Left renal cortex interstitium (tissue), 4 donors: ENCODE measurements around the gene ABCA12. TPM values are rescaled to one million over a fixed set of nuclear protein-coding genes. Genes with fewer than 3 reads are reported as not detected.

ENCODE experiments used
- DNase-seq, 4 donors: peaks; one replicate each; pipeline ENCODE4 v3.0.0-alpha.2; 2013; ENCODE audit warnings: low read depth in 4 of 4, low spot score in 2 of 4, missing footprints in 1 of 4
- polyA plus RNA-seq, 4 donors: library from polyadenylated mRNA; unstranded; fragments of 120-200 nt; gene quantifications; one replicate each; pipeline ENCODE4 v1.2.1, GENCODE V29; 2013; ENCODE audit not compliant: insufficient read length in 4 of 4

Gene ABCA12
- polyA plus RNA-seq, 4 donors = 0.14 to 0.27 (median 0.21) TPM

DNA sequence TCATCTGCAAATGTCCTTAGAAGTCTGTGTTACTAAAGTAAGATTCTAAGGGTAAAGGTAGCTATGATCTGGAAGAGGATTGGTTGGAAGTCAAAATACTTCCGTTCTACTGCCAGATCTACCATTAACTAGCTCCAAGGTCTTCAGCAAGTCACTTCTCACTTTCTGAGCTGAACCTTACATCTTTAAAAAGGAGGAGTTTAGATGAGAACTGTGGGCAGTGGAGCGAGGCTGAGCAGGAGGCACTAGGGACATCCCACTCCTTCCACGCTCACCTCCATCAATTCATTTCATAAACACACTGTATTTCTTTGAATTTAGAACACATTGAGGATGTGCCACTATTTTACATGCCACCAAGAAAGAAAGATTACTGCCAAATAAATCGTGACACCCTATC is 143.0 kb downstream of the ABCA12 start:
- DNase-seq = no peak

DNA sequence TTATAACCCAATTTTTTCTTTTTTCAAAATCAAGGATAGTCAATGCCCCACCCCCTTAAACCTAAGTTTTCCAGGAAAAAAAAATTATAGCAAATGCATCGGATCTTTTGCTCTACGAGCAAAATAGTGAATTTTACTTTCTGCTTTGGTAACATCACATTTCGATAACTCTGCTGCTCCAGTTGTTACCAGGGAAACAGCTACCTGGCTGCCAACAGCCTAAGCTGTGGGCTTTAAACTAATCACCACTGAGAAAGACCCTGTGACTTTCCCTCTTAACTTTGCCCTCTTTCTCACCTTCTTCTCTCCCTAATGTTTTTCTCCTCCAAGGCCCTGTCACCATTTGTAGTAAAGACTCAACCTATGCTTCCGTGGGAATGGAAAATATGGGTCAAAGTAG is 145.5 kb downstream of the ABCA12 start:
- no peak for DNase-seq

DNA sequence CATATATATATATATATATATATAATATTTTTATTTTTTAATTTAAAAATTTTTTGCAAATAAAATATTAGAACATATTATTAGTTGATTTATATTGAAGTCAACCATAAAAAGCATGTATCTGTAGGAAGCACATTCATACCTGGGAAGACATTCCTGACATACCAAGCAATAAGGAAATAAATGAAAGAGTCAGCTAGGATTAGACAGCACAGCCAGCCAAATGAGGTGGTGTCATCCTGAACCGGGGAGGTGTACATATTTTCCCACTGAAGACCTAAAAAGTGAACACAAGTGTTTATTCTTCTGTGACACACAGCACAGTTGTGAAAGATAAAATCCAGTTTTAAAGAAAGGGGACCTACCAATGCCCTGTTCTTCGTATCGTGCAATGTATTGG is 149.2 kb downstream of the ABCA12 start:
- DNase-seq = no peak

DNA sequence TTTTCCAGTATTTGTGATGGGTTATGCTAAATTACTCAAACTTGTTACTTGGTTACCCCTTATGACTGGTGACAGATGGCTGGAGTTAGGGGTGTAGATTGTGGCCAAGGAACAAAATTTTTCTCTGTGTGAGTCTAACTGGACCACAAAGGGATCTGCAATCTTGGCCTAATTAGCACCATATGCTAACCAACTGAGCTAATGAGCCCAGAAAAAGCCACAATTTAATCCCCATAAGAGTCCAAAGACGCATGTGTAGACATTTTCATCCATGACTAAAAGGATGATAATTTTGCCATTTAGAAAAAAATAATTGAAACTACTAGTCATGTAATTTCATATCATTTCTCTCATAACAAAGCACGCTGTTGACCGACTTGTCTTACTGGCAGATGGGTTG is 151.2 kb downstream of the ABCA12 start:
- no peak for DNase-seq

DNA sequence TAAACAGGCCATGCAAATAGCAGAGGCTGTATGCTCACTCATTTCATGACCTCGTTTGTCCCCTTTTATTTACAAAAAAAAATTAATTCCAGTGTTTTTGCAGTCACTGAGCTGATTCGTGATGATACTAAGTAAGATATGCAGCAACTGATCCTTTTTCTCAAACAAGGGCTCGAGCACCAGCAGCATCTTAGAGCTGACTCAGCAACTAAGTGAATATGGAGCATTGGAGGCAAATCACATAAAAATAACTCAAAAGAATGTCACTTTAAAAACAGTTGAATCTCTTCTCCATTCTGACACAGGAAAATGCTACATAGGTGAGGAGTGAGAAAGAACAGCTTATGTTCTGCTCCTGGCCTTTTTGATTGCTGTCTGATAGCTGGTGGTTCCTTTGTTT is 152.8 kb downstream of the ABCA12 start:
- no peak for DNase-seq

DNA sequence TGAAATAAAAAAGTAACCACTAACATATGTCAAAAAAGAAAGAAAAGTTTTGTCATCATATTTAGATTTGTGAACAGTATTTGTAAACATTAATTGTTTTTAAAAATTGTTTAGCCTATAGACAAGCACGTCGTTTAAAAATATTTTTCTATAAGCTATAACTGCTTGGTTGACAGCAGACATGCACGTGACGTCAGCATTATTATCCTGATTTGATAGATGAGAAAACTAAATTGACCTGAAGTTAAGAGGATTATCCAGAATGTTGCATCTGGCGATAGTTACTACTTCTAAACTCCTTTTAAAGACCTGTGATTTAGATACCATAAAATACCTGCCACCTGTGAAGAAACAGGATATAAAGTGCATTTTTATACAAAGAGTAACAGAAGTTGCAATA is 172.0 kb downstream of the ABCA12 start:
- no peak for DNase-seq

DNA sequence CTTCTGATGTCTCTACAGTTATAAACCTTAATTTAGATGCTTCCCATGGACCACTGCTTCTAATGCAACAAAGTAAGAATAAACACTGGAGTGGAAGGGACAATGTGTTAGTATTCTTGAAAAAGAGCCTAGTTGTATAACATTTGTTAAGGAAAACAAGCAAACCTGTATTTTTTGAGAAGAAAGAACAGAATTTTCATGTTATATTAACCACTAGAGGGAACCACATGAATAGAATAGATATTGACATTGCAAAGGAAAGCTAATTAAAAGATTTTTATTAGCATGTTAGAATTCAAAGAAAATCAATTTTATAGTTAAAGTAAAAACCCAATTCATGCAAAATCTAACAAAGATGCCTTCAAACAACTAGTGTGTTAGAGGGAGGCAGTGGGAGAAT is 177.7 kb downstream of the ABCA12 start:
- no peak for DNase-seq

DNA sequence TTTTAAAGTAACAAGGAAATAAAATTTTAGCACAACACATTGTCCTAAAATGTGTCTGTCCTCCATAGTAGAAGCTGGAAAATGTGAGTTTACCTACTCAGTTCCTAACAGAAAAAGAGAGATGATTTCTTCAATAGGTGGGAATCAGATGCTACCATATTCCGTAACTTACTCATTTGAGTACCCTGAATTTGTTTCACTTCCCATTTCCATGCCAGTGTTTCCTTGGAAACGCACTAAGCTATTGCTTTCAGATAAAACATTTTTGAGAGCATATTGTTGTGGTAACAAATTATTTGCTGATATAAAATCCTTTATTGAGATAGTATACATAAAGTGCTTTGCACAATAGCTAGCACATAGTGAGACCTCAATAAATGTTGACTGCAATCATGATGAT is 191.5 kb downstream of the ABCA12 start:
- no peak for DNase-seq

DNA sequence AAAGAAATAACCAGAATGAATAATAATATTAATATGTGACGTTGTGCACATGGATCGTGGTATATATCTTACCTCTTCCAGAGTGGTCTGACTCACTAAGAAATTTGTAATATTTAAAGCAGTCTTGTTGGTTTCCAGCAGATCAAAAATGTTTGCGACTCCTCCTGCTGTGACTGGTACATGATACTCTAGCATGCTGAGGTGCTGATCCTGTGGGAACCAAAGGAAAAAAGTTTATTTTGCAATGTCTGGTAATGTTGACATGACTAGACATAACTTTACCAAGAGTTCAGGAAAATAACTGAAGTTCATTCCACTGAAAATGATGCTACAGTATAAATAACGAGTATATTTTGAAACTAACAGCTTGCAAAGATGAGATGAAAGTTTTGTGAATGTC is 204.4 kb downstream of the ABCA12 start:
- DNase-seq = no peak

DNA sequence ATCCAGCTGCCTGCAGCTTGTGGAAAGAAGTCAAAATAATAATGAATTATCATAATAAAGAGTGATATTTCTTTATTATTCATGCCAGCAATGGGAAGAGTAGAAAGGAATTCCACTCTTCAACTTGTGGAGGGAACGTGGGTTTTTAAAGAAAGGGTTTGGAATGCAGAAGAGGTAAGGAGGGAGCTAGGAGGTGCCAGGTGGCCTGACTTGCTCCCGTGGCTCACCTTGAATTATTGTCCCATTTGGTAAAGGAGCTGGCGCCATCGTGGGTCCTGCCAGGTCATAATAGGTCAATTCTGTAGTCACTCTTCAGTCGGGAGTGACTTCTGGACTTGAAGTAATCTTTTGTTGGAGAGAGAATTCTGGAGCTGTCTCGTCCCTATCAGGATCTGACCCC is 233.8 kb downstream of the ABCA12 start:
- DNase-seq = no peak

DNA sequence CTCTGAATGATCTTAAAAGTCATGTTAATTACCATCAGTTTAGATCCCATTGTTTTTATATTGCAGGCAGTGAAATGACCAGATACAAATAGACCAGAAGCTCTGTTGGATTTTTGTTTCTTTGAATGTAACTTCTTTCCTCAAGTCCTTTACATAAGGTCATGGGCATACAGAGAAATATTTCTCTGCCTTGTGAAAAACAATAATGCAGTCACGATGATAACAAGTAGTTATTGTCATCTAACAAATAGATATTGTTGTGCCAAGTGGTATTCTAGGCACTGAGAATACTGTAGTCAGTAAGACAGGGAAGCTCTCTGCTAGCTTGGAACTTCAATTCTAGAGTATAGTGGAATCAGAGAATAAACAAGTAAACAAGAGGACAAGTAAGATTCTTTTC is 234.2 kb downstream of the ABCA12 start:
- DNase-seq = no peak

DNA sequence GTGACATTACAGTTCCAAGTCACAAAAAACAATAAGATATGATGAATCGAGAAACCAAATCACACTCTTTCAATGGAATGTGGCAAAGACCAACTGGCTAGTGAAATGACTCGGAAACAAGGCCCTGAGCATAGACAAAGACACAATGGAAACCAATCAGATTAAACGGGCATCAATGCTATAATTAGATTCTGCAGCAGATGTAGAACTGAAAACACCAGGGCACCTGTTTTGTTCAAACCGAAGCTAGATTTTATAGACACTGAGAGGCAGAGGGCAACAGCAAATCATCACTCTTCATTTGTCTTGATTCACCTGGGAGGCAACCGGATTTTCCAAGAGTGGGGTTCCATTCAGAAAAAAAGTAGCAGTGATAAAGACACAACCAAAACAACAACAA is 236.1 kb downstream of the ABCA12 start:
- no peak for DNase-seq

DNA sequence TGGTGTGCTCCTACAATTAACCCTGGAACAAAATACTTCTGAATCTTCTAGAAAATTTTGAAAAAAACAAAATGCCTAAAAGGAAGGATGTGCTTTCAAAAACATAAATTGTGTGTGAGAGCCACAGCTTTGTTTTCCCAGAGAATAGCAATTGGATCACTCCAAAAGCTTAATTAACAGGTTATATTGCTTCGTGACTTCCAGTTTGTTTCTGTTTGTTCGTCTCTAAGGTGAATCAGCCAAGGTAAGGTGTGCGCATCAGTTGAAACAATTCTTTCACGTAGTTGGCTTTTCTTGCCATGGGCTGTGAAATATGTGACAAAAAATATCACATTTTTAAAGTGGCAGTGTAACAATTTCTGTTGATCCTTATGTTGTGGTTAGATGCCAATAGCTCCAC is 238.7 kb downstream of the ABCA12 start:
- DNase-seq = no peak

DNA sequence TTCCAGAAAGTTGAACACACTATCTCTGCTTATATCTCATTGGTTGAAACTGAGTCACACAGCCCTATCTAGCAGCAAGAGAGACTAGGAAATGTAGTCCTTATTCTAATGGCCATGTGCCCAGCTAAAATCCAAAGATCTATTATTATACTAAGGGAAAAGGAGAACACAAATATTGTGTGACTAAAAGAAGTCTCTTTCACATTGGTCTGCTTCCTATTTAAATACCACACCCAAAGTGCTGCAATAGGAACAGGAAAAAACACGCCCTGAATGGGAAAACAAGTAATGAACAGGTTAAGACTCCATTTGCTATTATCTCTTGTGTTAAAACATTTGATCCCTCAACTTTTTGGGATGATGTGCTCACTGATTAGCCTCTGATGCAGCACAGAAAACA is 242.2 kb downstream of the ABCA12 start:
- DNase-seq = no peak

DNA sequence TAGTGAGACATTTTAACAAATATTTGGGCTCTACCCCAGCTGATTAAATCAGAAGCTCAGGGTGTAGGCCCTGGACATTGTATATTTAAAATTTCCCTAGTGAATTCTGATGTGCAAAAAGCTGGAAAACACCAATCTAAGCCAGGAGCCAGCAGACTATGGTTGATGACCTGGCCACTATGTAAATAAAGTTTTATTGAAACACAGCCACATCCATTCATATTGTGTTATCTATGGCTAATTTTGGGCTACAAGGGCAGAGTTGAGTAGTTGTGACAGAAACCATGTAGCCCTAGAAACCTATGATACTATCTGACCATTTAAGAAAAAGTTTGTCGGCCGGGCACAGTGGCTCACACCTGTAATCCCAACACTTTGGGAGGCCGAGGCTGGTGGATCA is 243.0 kb downstream of the ABCA12 start:
- DNase-seq = no peak

DNA sequence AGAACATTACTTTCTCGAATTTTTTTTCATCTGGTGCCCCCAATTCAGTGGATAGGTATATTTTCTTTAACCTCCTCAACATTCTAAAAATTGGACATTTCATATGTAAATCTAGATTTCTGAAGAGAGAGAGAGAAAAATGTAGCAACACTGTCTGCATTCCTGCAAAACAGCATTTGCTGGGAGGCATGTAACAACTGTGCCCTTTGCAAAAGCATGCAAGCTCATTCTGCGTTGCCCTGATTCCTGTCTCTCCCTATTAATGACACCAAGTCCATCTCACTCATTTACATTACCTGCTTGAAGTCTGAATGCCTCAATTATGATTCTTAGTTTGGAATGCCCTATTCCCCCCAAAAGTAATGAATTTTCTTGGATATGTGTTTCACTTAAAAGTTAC is 249.1 kb downstream of the ABCA12 start:
- DNase-seq = no peak

DNA sequence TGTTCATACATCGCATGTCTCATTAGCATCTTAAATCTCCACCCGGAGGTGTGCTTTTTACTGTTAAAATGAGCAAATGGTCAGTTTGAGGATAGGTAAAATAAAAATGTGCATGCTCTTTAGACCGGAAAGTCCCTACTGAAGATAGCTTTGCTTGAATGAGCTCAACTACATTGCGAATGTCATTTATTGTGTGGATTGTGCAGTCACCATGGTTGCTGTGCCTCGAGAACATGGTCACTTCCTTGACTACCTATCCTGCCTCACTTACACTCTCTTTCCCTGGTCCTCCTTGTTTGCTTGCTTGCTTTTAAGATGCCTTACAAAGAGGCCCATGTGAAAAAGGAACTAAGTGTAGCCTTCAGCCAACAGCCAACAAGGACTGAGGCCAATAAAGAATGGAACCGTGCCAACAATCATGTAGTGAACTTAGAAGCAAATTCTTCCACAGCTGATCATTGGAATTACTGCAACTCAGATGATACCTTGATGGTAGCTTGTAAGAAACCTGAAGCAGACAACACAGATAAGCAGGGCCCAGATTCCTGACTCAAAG is 256.7 kb downstream of the ABCA12 start:
- DNase-seq = peak in 2 of 4 donors; percentile 3 to 9

Other genes starting within 250 kb of the ABCA12 start
- gene ATIC, start 173.4 kb upstream of the ABCA12 start, polyA plus RNA-seq = 100 to 1,000 TPM; 115 to 147 (median 126) TPM